ENCODE data around the gene DHX29.

DHX29 gene

GRCh38 chr5:55232271-55232984, 75.1 kb downstream of the DHX29 start:
- FAIRE-seq: no peak

DNA sequence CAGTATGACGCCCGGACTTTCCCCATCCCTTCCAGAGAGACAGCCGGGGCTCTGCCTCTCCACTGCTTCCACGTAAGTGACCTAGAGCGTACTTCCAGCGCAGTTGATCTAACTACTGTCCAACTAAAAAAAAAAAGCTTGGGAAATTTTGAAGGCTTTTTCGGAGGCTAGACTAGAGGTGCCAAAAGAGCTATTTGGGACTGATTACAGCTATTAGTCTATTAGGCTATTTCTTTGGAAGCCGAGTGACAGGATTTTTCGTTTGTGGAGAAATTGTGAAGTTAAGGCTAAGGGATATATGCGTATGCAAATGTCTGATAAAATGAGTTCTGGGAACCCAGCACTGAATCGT, 75.6 kb downstream of the DHX29 start:
- no peak for FAIRE-seq

DNA sequence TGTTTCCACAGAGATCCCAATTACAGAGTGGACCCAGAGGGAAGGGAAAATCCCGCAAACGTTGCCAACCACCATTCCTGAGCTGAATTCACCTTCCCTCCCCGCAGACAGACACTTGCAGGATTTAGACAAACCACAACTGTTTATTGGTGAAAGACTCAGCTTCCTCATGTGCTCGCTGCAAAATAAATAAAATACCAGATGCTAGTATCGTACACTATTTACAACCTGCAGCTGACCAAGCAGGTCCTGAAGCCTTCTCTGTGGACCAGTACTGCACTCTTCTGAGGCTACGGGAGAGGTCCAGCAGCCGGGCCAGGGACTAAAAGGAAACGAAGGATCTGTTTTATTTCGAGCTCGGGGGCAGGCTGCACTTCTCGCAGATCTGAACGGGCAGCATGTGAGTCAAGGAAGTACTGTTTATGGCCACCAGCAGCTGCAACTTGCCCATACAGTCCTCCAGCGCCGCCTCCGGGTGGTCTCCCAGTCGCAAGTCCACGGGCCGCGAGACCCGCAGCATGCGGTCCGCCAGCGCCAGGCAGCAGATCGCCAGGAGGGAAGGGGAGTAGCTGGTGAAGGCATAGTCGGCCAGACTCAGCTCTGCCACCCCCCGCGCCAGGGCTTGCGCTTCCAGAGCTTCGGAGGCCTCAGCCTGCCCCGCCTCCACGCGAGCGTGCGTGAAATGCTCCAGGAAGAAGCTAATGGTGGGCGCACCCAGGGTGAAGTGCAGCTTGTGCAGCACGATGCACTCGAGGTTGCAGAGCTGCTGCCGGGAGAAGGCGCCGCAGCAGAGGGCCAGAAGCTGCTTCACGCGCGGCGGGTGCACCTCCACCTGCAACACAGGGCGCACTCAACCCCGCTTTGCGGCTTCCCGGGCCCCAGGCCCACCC, 76.2 kb downstream of the DHX29 start:
- FAIRE-seq: no peak

DNA sequence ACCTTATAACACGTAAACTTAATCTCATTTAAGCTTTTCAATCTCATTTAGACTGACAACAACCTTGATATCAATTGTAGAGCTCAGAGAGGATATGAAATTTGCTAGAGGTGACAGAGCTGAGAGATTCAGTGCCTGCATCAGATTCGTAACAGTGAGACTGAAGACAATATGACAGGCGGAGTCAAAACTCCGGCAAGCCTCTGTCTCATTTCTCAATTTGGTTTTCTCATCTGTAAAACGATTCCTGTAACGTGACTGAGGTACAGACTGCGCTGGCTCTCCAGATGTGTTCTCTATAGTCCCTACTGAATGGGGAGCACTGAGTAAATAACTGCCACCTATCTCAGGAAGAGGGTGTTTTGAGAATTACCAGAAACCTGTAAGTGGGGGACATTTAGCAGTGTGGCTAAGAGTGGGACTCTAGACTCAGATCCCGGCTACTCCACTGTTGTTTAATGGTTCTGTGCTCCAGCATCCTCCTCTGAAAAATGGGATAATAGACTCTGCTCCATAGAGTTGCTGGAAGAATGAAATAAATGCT, 77.3 kb downstream of the DHX29 start:
- FAIRE-seq: no peak

GRCh38 chr5:55227664-55228430, 79.6 kb downstream of the DHX29 start:
- no peak for FAIRE-seq

GRCh38 chr5:55226934-55227663, 80.4 kb downstream of the DHX29 start, which contains the start of gene MCIDAS:
Gene MCIDAS, minus strand, starts transcription at chr5:55227315. Its CDS starts 177 bp downstream, at chr5:55227138.
- no peak for FAIRE-seq

- no peak for FAIRE-seq
Measured at GRCh38 chr5:55226027-55226933, 81.2 kb downstream of the DHX29 start.

DNA sequence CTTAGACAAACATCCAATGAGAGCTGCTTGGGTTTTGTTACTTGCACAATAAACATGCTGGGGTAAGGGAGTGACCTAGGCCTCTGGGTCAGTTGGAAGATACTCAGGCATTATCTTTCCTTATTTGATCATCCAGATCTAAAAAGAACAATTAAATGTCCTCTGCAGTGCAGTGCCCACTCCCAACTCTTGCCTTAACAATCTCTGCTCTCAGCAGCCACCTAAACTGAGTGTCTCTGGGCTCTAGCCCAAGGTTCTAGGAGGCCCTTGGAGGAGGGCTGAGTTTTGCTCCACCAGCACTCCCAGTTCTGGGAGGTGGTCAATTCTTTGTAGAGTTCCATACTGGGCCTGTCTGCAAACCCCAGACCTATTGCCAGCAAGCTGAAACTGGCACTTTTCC, 82.1 kb downstream of the DHX29 start:
- no peak for FAIRE-seq

DNA sequence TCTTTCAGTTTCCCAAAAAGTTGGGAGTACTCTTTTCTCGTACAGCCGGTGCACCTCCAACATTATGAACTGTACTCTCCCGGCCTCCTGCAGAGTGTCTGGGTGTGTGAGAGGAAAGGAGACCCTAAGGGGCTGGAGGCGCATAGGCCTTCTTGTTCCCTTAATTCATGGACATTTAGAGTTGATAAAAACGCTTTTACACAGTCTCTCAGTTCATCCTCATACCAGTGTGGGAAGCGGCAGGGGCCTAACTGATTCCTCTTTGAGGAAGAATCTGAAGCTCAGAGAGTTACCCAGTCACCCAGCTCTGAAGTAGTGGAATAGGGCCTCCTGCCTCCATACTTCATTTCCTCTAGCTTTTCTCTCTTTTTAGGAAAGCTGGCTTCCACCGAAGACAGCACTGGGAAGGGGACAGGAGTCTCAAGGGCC, 83.7 kb downstream of the DHX29 start:
- FAIRE-seq: no peak

DNA sequence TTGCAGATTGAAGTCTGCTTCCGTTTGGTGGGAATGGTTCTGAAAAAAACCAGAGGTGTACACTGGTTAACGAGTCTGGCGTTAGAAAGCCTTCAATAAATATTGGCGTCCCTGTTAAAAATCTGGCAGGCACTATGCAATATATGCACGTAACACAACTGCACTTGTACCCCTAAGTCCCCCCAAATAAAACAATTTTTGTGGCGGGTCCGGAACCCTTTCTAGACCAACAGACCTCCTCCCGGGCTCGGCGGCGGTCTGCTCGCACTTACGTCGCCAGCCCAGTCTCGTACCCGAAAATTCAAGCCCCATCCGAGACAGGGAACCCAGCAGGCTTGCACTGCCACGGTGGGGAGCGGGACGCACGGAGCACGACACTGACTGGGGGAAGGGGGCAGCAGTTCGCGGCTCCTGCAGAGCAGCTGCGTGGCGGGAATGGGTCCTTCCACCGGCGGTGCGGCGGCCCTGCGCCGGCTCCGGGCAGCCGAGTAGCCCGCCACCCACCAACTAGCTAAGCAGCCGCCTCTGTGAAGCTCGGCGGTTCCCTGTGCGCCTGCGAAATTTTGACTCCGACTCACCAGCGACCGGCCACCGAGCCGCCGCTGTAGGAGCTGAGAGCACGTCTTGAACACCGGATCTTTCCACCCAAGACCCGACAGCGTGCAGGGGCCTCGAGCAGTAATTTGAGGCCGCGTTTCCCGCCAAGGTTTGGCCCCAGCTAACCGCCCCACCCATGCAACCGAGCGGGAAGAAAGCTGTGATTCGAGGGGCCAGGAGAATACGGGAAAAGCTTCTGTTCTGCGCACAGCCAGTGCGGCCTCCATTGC, 84.3 kb downstream of the DHX29 start:
- no peak for FAIRE-seq

DNA sequence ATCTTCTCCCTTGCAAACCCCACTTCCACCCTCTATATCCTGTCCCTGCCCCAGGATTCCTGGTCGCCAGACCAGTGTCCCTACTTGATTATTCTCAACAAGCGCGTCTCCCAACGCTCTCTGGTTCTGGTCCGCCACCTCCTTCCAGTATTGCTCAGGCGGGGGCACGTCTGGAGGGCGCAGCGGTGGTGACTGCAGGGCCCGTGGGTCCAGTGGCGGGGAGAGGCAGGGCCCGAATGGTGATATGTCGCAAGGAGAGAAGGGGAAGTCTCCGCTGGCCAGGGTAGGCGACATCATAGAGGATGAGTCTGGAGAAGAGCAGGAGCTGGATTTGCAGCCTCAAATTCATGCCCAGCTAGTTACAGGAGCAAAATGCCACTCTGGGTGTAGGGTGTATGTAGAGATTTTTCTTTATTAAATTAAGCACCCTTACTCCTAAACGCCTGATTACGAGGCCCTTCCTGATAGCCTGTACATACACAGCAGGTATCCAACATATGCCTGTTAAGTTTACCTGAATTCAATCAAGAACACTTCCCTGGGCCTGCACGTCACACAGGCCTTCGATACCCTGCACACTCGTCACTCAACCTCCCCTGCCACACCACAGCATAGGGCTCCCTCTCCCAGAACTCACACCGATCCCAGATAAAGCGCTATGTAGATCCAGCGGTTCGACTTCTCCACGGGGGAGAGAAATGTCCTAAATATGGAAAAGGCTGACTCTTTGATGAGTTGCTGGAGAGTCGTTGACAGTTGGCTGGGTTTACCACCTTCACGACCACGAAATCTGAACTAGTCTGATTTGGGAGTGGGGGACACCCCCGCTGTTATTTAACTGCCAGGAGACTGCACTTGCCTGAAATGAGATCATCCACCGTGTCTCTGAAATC, 85.2 kb downstream of the DHX29 start:
- FAIRE-seq: no peak

- no peak for FAIRE-seq
Measured at GRCh38 chr5:55220433-55221185, 86.9 kb downstream of the DHX29 start.

DNA sequence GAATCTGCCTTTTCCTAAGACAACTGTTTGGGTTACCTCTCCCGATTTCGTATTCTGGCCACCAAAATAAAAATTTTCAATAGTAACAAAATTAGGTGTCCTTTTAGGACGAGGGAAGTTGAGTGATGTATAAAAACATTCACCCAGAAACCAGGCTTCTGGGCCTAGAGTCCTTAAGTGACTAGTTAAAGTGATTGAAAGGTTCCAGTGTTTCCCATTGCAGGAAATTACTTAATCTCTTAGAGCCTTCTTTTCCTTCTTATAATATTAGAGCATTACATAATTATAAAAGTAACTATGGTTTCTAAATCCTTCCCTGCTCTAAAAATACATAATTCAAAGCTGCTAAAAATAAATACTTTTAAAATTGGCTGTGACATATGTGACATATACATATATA, 87.7 kb downstream of the DHX29 start:
- FAIRE-seq: no peak

GRCh38 chr5:55218967-55219366, 88.5 kb downstream of the DHX29 start:
- no peak for FAIRE-seq

- peak; percentile 41 for FAIRE-seq
Measured at GRCh38 chr5:55211184-55211874, 96.2 kb downstream of the DHX29 start.
